Neural progenitor cell (in vitro differentiated cells): Measurements from ENCODE around the gene OSCP1.

Source experiments
- CTCF ChIP-seq: fragments of 200-600 bp; sonication (generic); IDR thresholded peaks from 2 replicates; pipeline ENCODE4 v1.5.1; 2017; ENCODE audit warnings: antibody characterized with exemption, mild to moderate bottlenecking
- EZH2 ChIP-seq: fragments of 200-600 bp; sonication (generic); IDR thresholded peaks from 2 replicates; pipeline ENCODE4 v1.6.1; 2017; ENCODE audit warnings: antibody characterized with exemption, mild to moderate bottlenecking, moderate library complexity
- EZH2phosphoT487 ChIP-seq: fragments of 200-600 bp; sonication (generic); IDR thresholded peaks from 2 replicates; pipeline ENCODE4 v1.6.1; 2017; ENCODE audit warnings: antibody characterized with exemption

DNA sequence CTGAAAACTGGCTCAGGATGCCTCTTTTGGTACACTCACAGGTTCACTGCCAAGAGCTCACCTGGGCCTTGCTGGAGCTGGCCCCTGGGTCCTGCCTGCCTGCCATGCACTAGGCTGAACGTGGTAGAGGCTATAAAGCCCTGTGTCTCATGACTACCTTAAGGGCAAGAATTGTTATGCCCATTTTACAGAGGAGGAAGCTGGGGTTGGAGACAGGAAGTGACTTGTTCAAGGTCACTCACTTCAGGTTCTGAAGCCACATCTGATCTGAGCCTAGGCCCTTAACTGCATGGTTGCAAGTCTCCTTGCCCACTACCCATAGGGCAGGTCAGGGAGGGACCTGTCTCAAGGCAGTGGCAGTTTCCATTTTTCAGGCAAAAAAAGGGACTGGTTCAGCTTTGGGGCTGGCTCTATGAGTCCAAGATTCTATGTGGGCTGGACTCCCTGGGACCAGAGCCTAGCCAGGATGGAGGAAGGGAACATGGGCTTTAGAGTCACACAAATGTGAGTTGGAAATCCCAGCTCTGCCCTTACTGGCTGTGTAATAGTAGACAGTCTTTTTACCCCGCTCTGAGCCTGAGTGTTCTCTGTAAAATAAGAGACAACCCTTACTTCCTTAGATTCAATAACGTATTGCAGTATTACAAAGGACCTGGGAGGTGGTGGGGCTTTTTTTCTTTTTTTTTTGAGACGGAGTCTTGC lies 72.3 kb downstream of the OSCP1 start:
- TF ChIP-seq CTCF (no peak), EZH2 (no peak), EZH2phosphoT487 (no peak)
